Mesendoderm (in vitro differentiated cells): ENCODE results near the gene RTTN.

Experiments
- DNase-seq: peaks from one replicate; pipeline ENCODE4 v3.0.0; 2013
- H2AK5ac ChIP-seq: 2 replicates; pipeline ENCODE4 v1.6.1; 2013; ENCODE audit warnings: low read length, inconsistent platforms
- H2BK120ac ChIP-seq: 2 replicates; pipeline ENCODE4 v1.6.1; 2013; ENCODE audit warnings: low read depth, mild to moderate bottlenecking, low read length, moderate library complexity, mixed read lengths
- H2BK15ac ChIP-seq: replicated peaks from 2 replicates; pipeline ENCODE4 v1.6.1; 2013; ENCODE audit warnings: low read depth, mild to moderate bottlenecking, moderate library complexity
- H2BK5ac ChIP-seq: 2 replicates; pipeline ENCODE4 v1.6.1; 2013; ENCODE audit warnings: low read length, inconsistent platforms
- H3K18ac ChIP-seq: 2 replicates; pipeline ENCODE4 v1.6.1; 2013; ENCODE audit warnings: mild to moderate bottlenecking, low read length, mixed read lengths
- H3K23ac ChIP-seq: one replicate; pipeline ENCODE4 v1.6.1; 2013; ENCODE audit warnings: low read length
- H3K27ac ChIP-seq: 2 replicates; pipeline ENCODE4 v1.5.1; 2013; ENCODE audit warnings: low read depth, mild to moderate bottlenecking, inconsistent platforms, low read length, moderate library complexity
- H3K27me3 ChIP-seq: 2 replicates; pipeline ENCODE4 v1.6.1; 2013; ENCODE audit warnings: low read length, control low read depth, mild to moderate bottlenecking, inconsistent platforms; ENCODE audit not compliant: insufficient read depth, poor library complexity
- H3K36me3 ChIP-seq: 2 replicates; pipeline ENCODE4 v1.6.1; 2013; ENCODE audit warnings: low read length, inconsistent platforms; ENCODE audit not compliant: control insufficient read depth, insufficient read depth
- H3K4ac ChIP-seq: one replicate; pipeline ENCODE4 v1.6.1; 2013; ENCODE audit warnings: low read depth, mild to moderate bottlenecking, low read length, moderate library complexity
- H3K4me1 ChIP-seq: 2 replicates; pipeline ENCODE4 v1.6.1; 2013; ENCODE audit warnings: low read depth, low read length, inconsistent platforms; ENCODE audit not compliant: control insufficient read depth
- H3K4me2 ChIP-seq: 2 replicates; pipeline ENCODE4 v1.6.1; 2013; ENCODE audit warnings: low read length
- H3K4me3 ChIP-seq: 2 replicates; pipeline ENCODE4 v1.5.1; 2013; ENCODE audit warnings: mild to moderate bottlenecking, low read length
- H3K56ac ChIP-seq: one replicate; pipeline ENCODE4 v1.6.1; 2013; ENCODE audit warnings: low read length
- H3K79me1 ChIP-seq: 2 replicates; pipeline ENCODE4 v1.6.1; 2013; ENCODE audit warnings: low read length, inconsistent platforms
- H3K79me2 ChIP-seq: 2 replicates; pipeline ENCODE4 v1.6.1; 2013; ENCODE audit warnings: mild to moderate bottlenecking, low read length; ENCODE audit not compliant: control insufficient read depth, insufficient read depth
- H3K9ac ChIP-seq: 2 replicates; pipeline ENCODE4 v1.6.1; 2013; ENCODE audit warnings: low read length, inconsistent platforms
- H4K5ac ChIP-seq: one replicate; pipeline ENCODE4 v1.6.1; 2013; ENCODE audit warnings: low read length
- H4K8ac ChIP-seq: one replicate; pipeline ENCODE4 v1.6.1; 2013; ENCODE audit warnings: low read depth, mild to moderate bottlenecking, control low read depth, low read length, moderate library complexity
- WGBS: extraction: QIAGEN DNeasy Blood & Tissue Kit; methylation state at CpG from one replicate; pipeline ENCODE4 v1.1.7; 2013; ENCODE audit warnings: low lambda C conversion rate, missing lambda C conversion rate; ENCODE audit not compliant: insufficient coverage; ENCODE audit errors: extremely low coverage; 5-methylcytosine and 5-hydroxymethylcytosine counted together

RTTN gene

GRCh38 chr18:70197844-70198243 lies 7.6 kb downstream of the RTTN start:
- Histone ChIP-seq H4K5ac (no peak overlapping the region), H2BK5ac (no peak overlapping the region), H2BK120ac (no peak overlapping the region), H3K79me2 (no peaks in the 10 kb centered on the region), H2BK15ac (no peak overlapping the region), H4K8ac (no peak overlapping the region), H2AK5ac (no peak overlapping the region), H3K4me1 (no peaks in the 10 kb centered on the region), H3K18ac (no peak overlapping the region), H3K27me3 (no peaks in the 10 kb centered on the region), H3K27ac (no peak overlapping the region), H3K23ac (no peak overlapping the region), H3K56ac (no peak overlapping the region), H3K9ac (no peak overlapping the region), H3K4me3 (no peak overlapping the region), H3K79me1 (no peaks in the 10 kb centered on the region), H3K4ac (no peak overlapping the region), H3K36me3 (peaks cover 2% of the 10 kb centered on the region), H3K4me2 (no peak overlapping the region)
- WGBS = no CpG with 5 or more reads among the region's 3 CpGs
- no peak for DNase-seq

GRCh38 chr18:70197026-70197425 lies 8.5 kb downstream of the RTTN start:
- Histone ChIP-seq H3K79me2 (no peaks in the 10 kb centered on the region), H3K4me3 (no peak overlapping the region), H3K79me1 (no peaks in the 10 kb centered on the region), H3K9ac (no peak overlapping the region), H3K27me3 (no peaks in the 10 kb centered on the region), H2BK15ac (no peak overlapping the region), H3K23ac (no peak overlapping the region), H3K56ac (no peak overlapping the region), H4K5ac (no peak overlapping the region), H3K4me2 (no peak overlapping the region), H2AK5ac (no peak overlapping the region), H3K4me1 (no peaks in the 10 kb centered on the region), H3K27ac (no peak overlapping the region), H2BK5ac (no peak overlapping the region), H3K36me3 (peaks cover 2% of the 10 kb centered on the region), H4K8ac (no peak overlapping the region), H3K4ac (no peak overlapping the region), H2BK120ac (no peak overlapping the region), H3K18ac (no peak overlapping the region)
- no CpG with 5 or more reads among the region's 6 CpGs for WGBS
- DNase-seq = no peak

- Histone ChIP-seq H3K56ac (no peak overlapping the region), H4K5ac (no peak overlapping the region), H3K23ac (no peak overlapping the region)
Measured at GRCh38 chr18:70195852-70196434, 9.5 kb downstream of the RTTN start.

GRCh38 chr18:70195014-70195614 lies 10.4 kb downstream of the RTTN start:
- H3K4ac ChIP-seq = no peak overlapping the region
- H4K8ac ChIP-seq = no peak overlapping the region
- H2BK15ac ChIP-seq = no peak overlapping the region
- H3K23ac ChIP-seq = no peak overlapping the region
- no peak overlapping the region for H2BK5ac ChIP-seq
- no peak overlapping the region for H3K56ac ChIP-seq
- H3K27me3 ChIP-seq = no peaks in the 10 kb centered on the region
- no peak overlapping the region for H2AK5ac ChIP-seq
- no peaks in the 10 kb centered on the region for H3K36me3 ChIP-seq
- H3K4me2 ChIP-seq = no peak overlapping the region
- H3K9ac ChIP-seq = no peak overlapping the region
- no peak overlapping the region for H3K4me3 ChIP-seq
- no peaks in the 10 kb centered on the region for H3K79me2 ChIP-seq
- no peak overlapping the region for H4K5ac ChIP-seq
- H3K27ac ChIP-seq = no peak overlapping the region
- no peak overlapping the region for H2BK120ac ChIP-seq
- no peak overlapping the region for H3K18ac ChIP-seq
- DNase-seq = no peak
- H3K79me1 ChIP-seq = no peaks in the 10 kb centered on the region
- no peaks in the 10 kb centered on the region for H3K4me1 ChIP-seq
- no CpG with 5 or more reads among the region's 3 CpGs for WGBS

More at GRCh38 chr18:70195852-70196434, 9.5 kb downstream of the RTTN start:
- H3K79me2 ChIP-seq = no peaks in the 10 kb centered on the region
- H2BK120ac ChIP-seq = no peak overlapping the region
- no peak overlapping the region for H3K4me2 ChIP-seq
- H4K8ac ChIP-seq = no peak overlapping the region
- no peak overlapping the region for H3K4me3 ChIP-seq
- H2BK5ac ChIP-seq = no peak overlapping the region
- H2BK15ac ChIP-seq = no peak overlapping the region
- peaks cover under 1% of the 10 kb centered on the region for H3K36me3 ChIP-seq
- H2AK5ac ChIP-seq = no peak overlapping the region
- no peak overlapping the region for H3K4ac ChIP-seq
- peak; percentile 49 for DNase-seq
- no peaks in the 10 kb centered on the region for H3K79me1 ChIP-seq
- no peaks in the 10 kb centered on the region for H3K4me1 ChIP-seq
- H3K27me3 ChIP-seq = no peaks in the 10 kb centered on the region
- H3K18ac ChIP-seq = no peak overlapping the region
- H3K9ac ChIP-seq = no peak overlapping the region
- WGBS = no CpG with 5 or more reads among the region's 5 CpGs
- H3K27ac ChIP-seq = no peak overlapping the region

- Histone ChIP-seq H3K23ac (no peak overlapping the region), H3K9ac (no peak overlapping the region), H3K79me1 (no peaks in the 10 kb centered on the region), H3K4me2 (no peak overlapping the region), H3K4me1 (no peaks in the 10 kb centered on the region), H3K56ac (no peak overlapping the region), H4K8ac (no peak overlapping the region), H3K18ac (no peak overlapping the region), H4K5ac (no peak overlapping the region), H3K27ac (no peak overlapping the region), H3K36me3 (no peaks in the 10 kb centered on the region), H2AK5ac (no peak overlapping the region), H3K27me3 (no peaks in the 10 kb centered on the region), H3K4me3 (no peak overlapping the region), H2BK15ac (no peak overlapping the region), H3K4ac (no peak overlapping the region), H3K79me2 (no peaks in the 10 kb centered on the region), H2BK120ac (no peak overlapping the region), H2BK5ac (no peak overlapping the region)
- no peak for DNase-seq
- no CpG with 5 or more reads among the region's 4 CpGs for WGBS
Measured at GRCh38 chr18:70194227-70194890, 11.1 kb downstream of the RTTN start.
